Endothelial cell of umbilical vein (primary cell): Measurements from ENCODE around the gene GLUD1. TPM values are rescaled to one million over a fixed set of nuclear protein-coding genes. Genes with fewer than 3 reads are reported as not detected.

Experiments
- BruUV-seq: library from RNA; stranded (reverse); fragments of 400-500 nt; replicated peaks from 2 replicates; lab custom pipeline; 2021; lab: Mats Ljungman, UMichigan
- CTCF ChIA-PET: fragments of 300-600, 350-600 bp; sonication (Branson Sonifier 250); formaldehyde crosslinking; loops from one replicate; lab custom pipeline; 2021; ENCODE audit warnings: antibody characterized with exemption, inconsistent platforms; lab: Charles Lee
- POLR2A ChIA-PET: fragments of 300-600, 350-600 bp; sonication (Branson Sonifier 250); formaldehyde crosslinking; loops from one replicate; lab custom pipeline; 2021; ENCODE audit warnings: antibody characterized with exemption, inconsistent platforms; lab: Charles Lee
- DNase-seq: peaks from one replicate; pipeline ENCODE4 v3.0.0-alpha.2; 2011; ENCODE audit warnings: low read depth, low spot score
- FAIRE-seq: peaks from 2 replicates; lab custom pipeline; 2011; peaks lifted over from hg19 to GRCh38; lab: Jason Lieb, UNC
- H2AFZ ChIP-seq: 2 replicates; pipeline ENCODE4 v1.6.0; 2012; ENCODE audit warnings: low read depth, low read length, control low read depth, inconsistent platforms
- H3K27ac ChIP-seq: 2 replicates; pipeline ENCODE4 v1.5.1; 2011; ENCODE audit warnings: low read depth, mild to moderate bottlenecking, control low read depth, low read length, moderate library complexity; ENCODE audit not compliant: insufficient read depth
- H3K27me3 ChIP-seq, 2 experiments: 2 replicates each; pipeline versions ENCODE4 v1.6.0 to v1.6.1; 2011; ENCODE audit warnings: low read length in 2 of 2, mixed read lengths in 1 of 2; ENCODE audit not compliant: control insufficient read depth in 2 of 2, insufficient read depth in 2 of 2
- H3K36me3 ChIP-seq, 2 experiments: 2 replicates in 1 of 2; 3 replicates in 1 of 2; pipeline ENCODE4 v1.5.1; 2011; ENCODE audit warnings: low read length in 2 of 2, mild to moderate bottlenecking in 1 of 2, moderate library complexity in 1 of 2; ENCODE audit not compliant: control insufficient read depth in 2 of 2, insufficient read depth in 2 of 2; ENCODE audit errors: extremely low read depth in 1 of 2
- H3K4me1 ChIP-seq: 3 replicates; pipeline ENCODE4 v1.5.1; 2011; ENCODE audit warnings: mild to moderate bottlenecking, low read length; ENCODE audit not compliant: control insufficient read depth, insufficient read depth; ENCODE audit errors: extremely low read depth
- H3K4me2 ChIP-seq: 2 replicates; pipeline ENCODE4 v1.6.1; 2011; ENCODE audit warnings: low read length, control low read depth, mixed read lengths; ENCODE audit not compliant: insufficient read depth
- H3K4me3 ChIP-seq, 3 experiments: fragments of 200-600 bp in 1 of 3; sonication (generic), shearing (Covaris generic) in 1 of 3; replicated peaks in 1 of 3; 2 replicates each; pipeline ENCODE4 v1.5.1; 2011 to 2016; ENCODE audit warnings: control low read depth in 3 of 3, low read length in 3 of 3, mild to moderate bottlenecking in 2 of 3, inconsistent platforms in 1 of 3, low read depth in 1 of 3, moderate library complexity in 1 of 3; ENCODE audit not compliant: insufficient read depth in 1 of 3
- H3K79me2 ChIP-seq: 2 replicates; pipeline ENCODE4 v1.6.0; 2012; ENCODE audit warnings: low read length, inconsistent platforms; ENCODE audit not compliant: control insufficient read depth, insufficient read depth
- H3K9ac ChIP-seq: replicated peaks from 2 replicates; pipeline ENCODE3; 2011; ENCODE audit warnings: low read length, control low read depth; ENCODE audit not compliant: insufficient read depth; ENCODE audit errors: extremely low read depth
- H3K9me1 ChIP-seq: replicated peaks from 3 replicates; pipeline ENCODE4 v1.6.0; 2011; ENCODE audit warnings: mild to moderate bottlenecking, low read length; ENCODE audit not compliant: control insufficient read depth, insufficient read depth; ENCODE audit errors: extremely low read depth
- H3K9me3 ChIP-seq: replicated peaks from 2 replicates; pipeline ENCODE4 v1.5.1; 2012; ENCODE audit warnings: low read length, inconsistent platforms; ENCODE audit not compliant: control insufficient read depth, insufficient read depth
- H4K20me1 ChIP-seq: replicated peaks from 2 replicates; pipeline ENCODE3; 2011; ENCODE audit warnings: mild to moderate bottlenecking, low read length; ENCODE audit not compliant: control insufficient read depth, insufficient read depth; ENCODE audit errors: extremely low read depth
- CTCF ChIP-seq, 2 donors: IDR thresholded peaks; 1 replicate in 1 of 2; 2 replicates in 1 of 2; pipeline ENCODE4 v1.5.1; 2011; ENCODE audit warnings: low read length in 2 of 2, mild to moderate bottlenecking in 2 of 2, moderate library complexity in 2 of 2, control low read depth in 1 of 2, inconsistent platforms in 1 of 2, low read depth in 1 of 2; ENCODE audit not compliant: insufficient read depth in 1 of 2; ENCODE audit errors: extremely low read depth in 1 of 2
- EZH2 ChIP-seq: IDR thresholded peaks from 2 replicates; pipeline ENCODE4 v1.6.1; 2012; ENCODE audit warnings: borderline replicate concordance, low read depth, mild to moderate bottlenecking, moderate library complexity, low read length, inconsistent platforms; ENCODE audit not compliant: severe bottlenecking
- FOS ChIP-seq: IDR thresholded peaks from 2 replicates; pipeline ENCODE4 v1.6.1; 2011; ENCODE audit warnings: mild to moderate bottlenecking, low read length, moderate library complexity, borderline replicate concordance; ENCODE audit not compliant: insufficient read depth
- GATA2 ChIP-seq: IDR thresholded peaks from 2 replicates; pipeline ENCODE4 v1.7.0; 2011; ENCODE audit warnings: low read depth, mild to moderate bottlenecking, moderate library complexity, mixed read lengths, low read length; ENCODE audit not compliant: insufficient read length, insufficient read depth
- JUN ChIP-seq: IDR thresholded peaks from 2 replicates; pipeline ENCODE4 v1.6.1; 2011; ENCODE audit warnings: borderline replicate concordance, low read depth; ENCODE audit not compliant: insufficient read length, insufficient read depth
- MAX ChIP-seq: IDR thresholded peaks from 2 replicates; pipeline ENCODE4 v1.6.1; 2011; ENCODE audit not compliant: insufficient read depth, insufficient read length
- MYC ChIP-seq: IDR thresholded peaks from one replicate; pipeline ENCODE4 v1.6.1; 2011; ENCODE audit warnings: mild to moderate bottlenecking, low read depth, low read length
- POLR2A ChIP-seq: IDR thresholded peaks from 2 replicates; pipeline ENCODE4 v1.6.1; 2012; ENCODE audit warnings: low read depth, mild to moderate bottlenecking, control low read depth, low read length
- POLR2AphosphoS5 ChIP-seq: IDR thresholded peaks from 2 replicates; pipeline ENCODE4 v1.6.1; 2012; ENCODE audit warnings: low read depth, mild to moderate bottlenecking, control low read depth, low read length, moderate library complexity; ENCODE audit not compliant: insufficient read depth
- dilution Hi-C: fragments of 300-500 bp; cut with MboI; formaldehyde crosslinking; loops from one replicate; pipeline ENCODE4 v1.15.0; 2019; ENCODE audit warnings: low sequenced_read_pairs; ENCODE audit not compliant: extremely low pct_ligation_motif_present
- intact Hi-C: fragments of 100-400 bp; cut with micrococcal nuclease; formaldehyde crosslinking; loops from one replicate; pipeline ENCODE4 v1.10.0; 2022
- polyA plus RNA-seq, 4 experiments: library from polyadenylated mRNA; depleted of rRNA in 3 of 4; stranded (reverse) in 3 of 4; unstranded in 1 of 4; fragments of >200 nt; gene quantifications; 2 replicates each; pipeline versions ENCODE4 v1.2.1 to v1.2.3, GENCODE V29; 2011 to 2012; ENCODE audit warnings: missing spikeins in 1 of 4
- total RNA-seq: library from RNA; stranded (reverse); gene quantifications from 2 replicates; pipeline ENCODE4 v1.2.3, GENCODE V29; 2021

Gene GLUD1
- total and polyA plus RNA-seq, 2 donors (not counting 3 experiments of a cell fraction or from before 2014, with no cell fraction given), result 41.9 to 94.7 TPM

- Histone ChIP-seq H4K20me1 (peaks cover 2% of the 10 kb centered on the region), H3K4me2 (no peak overlapping the region), H3K36me3 (no peaks in the 10 kb centered on the region), H3K4me1 (peaks cover 34% of the 10 kb centered on the region), H3K79me2 (peaks cover 82% of the 10 kb centered on the region), H3K9me1 (no peaks in the 10 kb centered on the region), H3K9me3 (no peaks in the 10 kb centered on the region), H3K27ac (no peak overlapping the region), H3K27me3 (no peaks in the 10 kb centered on the region), H3K4me3 (no peak overlapping the region), H2AFZ (no peak overlapping the region), H3K9ac (no peak overlapping the region)
- dilution Hi-C loops (no loop called here), intact Hi-C loops (no loop called here)
- DNase-seq (no peak), FAIRE-seq (no peak)
- CTCF ChIA-PET, result no interaction called here
- BruUV-seq, result no TSS peak
- POLR2A ChIA-PET, result no interaction called here
- TF ChIP-seq CTCF (IDR thresholded peaks at IDR 0.05; ENCODE audit: extremely low read depth in 1 of 2, insufficient read depth in 1 of 2, low read depth in 1 of 2, low read length in 2 of 2) (no peak), MAX (no peak), FOS (no peak), JUN (no peak), GATA2 (no peak), POLR2A (no peak), MYC (no peak), EZH2 (no peak), POLR2AphosphoS5 (no peak)
Observed at GRCh38 chr10:87089746-87090145, 4.9 kb downstream of the GLUD1 start.
